ENCODE results near the gene VTI1A.

Gene VTI1A

GRCh38 chr10:112548535-112549276, 101.7 kb downstream of the VTI1A start:
- H3K4me1 ChIP-seq (ENCODE audit: low read depth, poor library complexity, severe bottlenecking), result no peaks in the 10 kb centered on the region
- H3K79me2 ChIP-seq (ENCODE audit: insufficient read depth, low read depth), result no peaks in the 10 kb centered on the region
- no peak overlapping the region for H3K27ac ChIP-seq
- no peak overlapping the region for H2AFZ ChIP-seq (ENCODE audit: low read depth)
- no peaks in the 10 kb centered on the region for H3K27me3 ChIP-seq (ENCODE audit: insufficient read depth, low read depth)
- H3K4me2 ChIP-seq, result no peak overlapping the region
- TF ChIP-seq CTCF (conservative IDR thresholded peaks at IDR 0.05; ENCODE audit: low read depth, low read length), result no peak
- H4K20me1 ChIP-seq (ENCODE audit: insufficient read depth), result no peaks in the 10 kb centered on the region
- no peaks in the 10 kb centered on the region for H3K36me3 ChIP-seq (ENCODE audit: insufficient read depth)
- no peak overlapping the region for H3K9ac ChIP-seq
- H3K4me3 ChIP-seq (IDR thresholded peaks at IDR 0.05; ENCODE audit: insufficient read depth, low read depth, low read length), result no peak overlapping the region

- no peaks in the 10 kb centered on the region for H3K79me2 ChIP-seq (ENCODE audit: insufficient read depth, low read depth)
- no peaks in the 10 kb centered on the region for H3K4me1 ChIP-seq (ENCODE audit: low read depth, poor library complexity, severe bottlenecking)
- H3K4me2 ChIP-seq, result no peak overlapping the region
- H2AFZ ChIP-seq (ENCODE audit: low read depth), result no peak overlapping the region
- no peaks in the 10 kb centered on the region for H4K20me1 ChIP-seq (ENCODE audit: insufficient read depth)
- H3K4me3 ChIP-seq (IDR thresholded peaks at IDR 0.05; ENCODE audit: insufficient read depth, low read depth, low read length), result no peak overlapping the region
- no peak overlapping the region for H3K27ac ChIP-seq
- no peak for TF ChIP-seq CTCF (conservative IDR thresholded peaks at IDR 0.05; ENCODE audit: low read depth, low read length)
- H3K27me3 ChIP-seq (ENCODE audit: insufficient read depth, low read depth), result no peaks in the 10 kb centered on the region
- no peak overlapping the region for H3K9ac ChIP-seq
- no peaks in the 10 kb centered on the region for H3K36me3 ChIP-seq (ENCODE audit: insufficient read depth)
These were observed 105.6 kb downstream of the VTI1A start for GRCh38 chr10:112552593-112553110.

- no peak overlapping the region for H3K9ac ChIP-seq
- H2AFZ ChIP-seq (ENCODE audit: low read depth), result no peak overlapping the region
- H3K27me3 ChIP-seq (ENCODE audit: insufficient read depth, low read depth), result no peaks in the 10 kb centered on the region
- no peak overlapping the region for H3K27ac ChIP-seq
- no peak overlapping the region for H3K4me3 ChIP-seq (IDR thresholded peaks at IDR 0.05; ENCODE audit: insufficient read depth, low read depth, low read length)
- no peaks in the 10 kb centered on the region for H3K79me2 ChIP-seq (ENCODE audit: insufficient read depth, low read depth)
- H3K4me2 ChIP-seq, result no peak overlapping the region
- no peaks in the 10 kb centered on the region for H3K36me3 ChIP-seq (ENCODE audit: insufficient read depth)
- TF ChIP-seq CTCF (conservative IDR thresholded peaks at IDR 0.05; ENCODE audit: low read depth, low read length), result no peak
- no peaks in the 10 kb centered on the region for H3K4me1 ChIP-seq (ENCODE audit: low read depth, poor library complexity, severe bottlenecking)
- H4K20me1 ChIP-seq (ENCODE audit: insufficient read depth), result no peaks in the 10 kb centered on the region
These were observed 106.3 kb downstream of the VTI1A start for GRCh38 chr10:112553315-112553714.

GRCh38 chr10:112554263-112554662, 107.2 kb downstream of the VTI1A start:
- Histone ChIP-seq H3K4me3 (IDR thresholded peaks at IDR 0.05; ENCODE audit: insufficient read depth, low read depth, low read length) (no peak overlapping the region), H4K20me1 (ENCODE audit: insufficient read depth) (no peaks in the 10 kb centered on the region), H3K27me3 (ENCODE audit: insufficient read depth, low read depth) (no peaks in the 10 kb centered on the region), H3K9ac (no peak overlapping the region), H3K79me2 (ENCODE audit: insufficient read depth, low read depth) (no peaks in the 10 kb centered on the region), H3K4me1 (ENCODE audit: low read depth, poor library complexity, severe bottlenecking) (no peaks in the 10 kb centered on the region), H3K36me3 (ENCODE audit: insufficient read depth) (no peaks in the 10 kb centered on the region), H3K27ac (no peak overlapping the region), H2AFZ (ENCODE audit: low read depth) (no peak overlapping the region), H3K4me2 (no peak overlapping the region)
- TF ChIP-seq CTCF (conservative IDR thresholded peaks at IDR 0.05; ENCODE audit: low read depth, low read length), result no peak
